ENCODE measurements around the gene LIMS2.

LIMS2 gene

GRCh38 chr2:127635380-127636237, 39.7 kb downstream of the LIMS2 start:
- no peak for DNase-seq (ENCODE audit: extremely low read depth in 1 of 2, low read depth in 1 of 2)

- DNase-seq (ENCODE audit: extremely low read depth in 1 of 2, low read depth in 1 of 2), result no peak
Observed at GRCh38 chr2:127634626-127635379, 40.5 kb downstream of the LIMS2 start.

- DNase-seq (ENCODE audit: extremely low read depth in 1 of 2, low read depth in 1 of 2), result no peak
Observed at GRCh38 chr2:127634066-127634617, 41.2 kb downstream of the LIMS2 start.

- no peak for DNase-seq (ENCODE audit: extremely low read depth in 1 of 2, low read depth in 1 of 2)
Observed at GRCh38 chr2:127633556-127634065, 41.7 kb downstream of the LIMS2 start.

DNA sequence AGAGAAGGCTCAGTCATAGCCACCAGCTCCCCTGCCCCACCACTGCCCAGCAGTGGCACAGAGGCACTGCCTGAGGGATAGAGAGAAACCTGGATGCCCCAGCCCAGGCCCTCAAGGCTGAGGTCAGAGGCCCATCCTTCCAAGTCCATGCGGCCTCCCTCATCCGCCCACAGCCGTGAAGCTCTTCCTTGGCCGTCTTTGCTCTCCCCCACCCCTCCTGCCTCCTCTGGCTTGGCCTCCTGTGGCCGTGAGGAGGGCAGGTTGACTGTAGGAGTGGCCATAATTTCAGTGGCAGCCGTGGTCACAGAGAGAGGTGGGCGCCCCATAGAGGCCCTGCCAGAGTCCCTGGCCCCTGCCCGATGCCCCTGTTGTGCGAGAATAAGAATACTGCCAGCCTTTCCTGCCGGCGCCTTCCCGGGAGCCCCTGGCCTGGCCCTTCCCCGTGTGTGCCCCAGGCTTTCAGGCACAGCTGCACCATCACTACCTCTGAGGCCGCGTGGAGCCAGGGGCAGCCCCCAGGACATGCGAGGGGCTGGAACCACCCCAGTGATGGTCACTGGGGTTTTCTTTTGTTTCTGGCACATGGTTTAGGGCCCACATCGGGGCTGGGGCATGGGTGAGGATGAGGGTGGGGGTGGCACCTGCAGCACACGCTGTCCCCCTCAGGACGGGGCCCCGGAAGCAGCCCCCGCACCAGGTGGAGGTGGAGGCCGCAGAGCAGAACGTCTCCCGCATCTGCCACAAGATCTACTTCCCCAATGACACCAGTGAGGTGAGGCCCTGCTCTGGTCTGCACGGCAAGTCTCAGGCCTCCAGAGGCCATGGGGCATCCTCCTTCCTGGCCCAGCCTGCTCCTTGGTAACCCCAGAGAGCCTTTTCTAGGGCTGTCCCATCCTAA, 42.5 kb downstream of the LIMS2 start:
- no peak for DNase-seq (ENCODE audit: extremely low read depth in 1 of 2, low read depth in 1 of 2)

DNA sequence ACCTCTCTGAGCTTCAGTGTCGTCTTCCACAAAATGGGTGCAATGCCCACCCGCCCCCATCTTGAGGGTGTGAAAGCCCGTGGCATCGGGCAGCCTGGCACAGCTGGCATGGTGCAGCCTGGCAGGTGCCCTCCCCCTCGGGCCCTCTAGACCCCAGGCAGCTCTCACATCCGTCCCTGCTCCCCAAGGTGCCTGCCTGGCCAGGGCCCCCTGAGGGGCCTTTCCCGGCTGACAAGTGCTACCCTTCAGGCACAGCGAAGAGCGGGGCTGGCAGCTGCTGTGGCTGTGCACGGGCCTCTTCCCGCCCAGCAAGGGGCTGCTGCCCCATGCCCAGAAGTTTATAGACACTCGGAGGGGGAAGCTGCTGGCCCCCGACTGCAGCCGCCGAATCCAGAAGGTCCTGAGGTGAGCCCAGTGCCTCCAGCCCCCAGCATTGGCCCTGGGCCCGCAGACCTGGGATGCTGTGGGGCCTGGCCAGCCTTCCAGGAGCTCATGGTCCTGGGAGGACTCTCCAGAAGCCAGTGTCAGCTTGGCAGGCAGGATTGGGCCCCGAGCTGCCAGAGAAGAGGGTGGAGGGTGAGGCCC, 43.2 kb downstream of the LIMS2 start:
- no peak for DNase-seq (ENCODE audit: extremely low read depth in 1 of 2, low read depth in 1 of 2)

DNA sequence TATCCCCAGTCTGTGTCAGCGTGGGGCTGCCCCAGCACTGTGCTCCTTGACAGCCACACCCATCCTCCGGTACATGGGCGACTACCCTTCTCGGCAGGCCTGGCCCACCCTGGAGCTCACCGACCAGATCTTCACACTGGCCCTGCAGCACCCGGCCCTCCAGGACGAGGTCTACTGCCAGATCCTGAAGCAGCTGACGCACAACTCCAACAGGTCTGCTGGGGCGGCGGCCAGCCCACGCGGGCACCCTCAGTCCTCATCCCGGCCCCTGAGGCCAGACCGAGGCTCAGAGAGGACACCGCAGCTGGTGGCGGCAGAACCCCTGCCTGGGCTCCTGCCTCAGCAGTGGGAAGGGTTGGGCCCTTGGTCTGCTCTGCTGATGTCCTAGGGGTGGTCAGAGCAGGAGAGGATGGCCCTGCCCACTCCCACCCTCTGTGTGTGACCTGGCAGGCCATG, 43.8 kb downstream of the LIMS2 start:
- DNase-seq (ENCODE audit: extremely low read depth in 1 of 2, low read depth in 1 of 2), result no peak

GRCh38 chr2:127630864-127631540, 44.3 kb downstream of the LIMS2 start:
- DNase-seq (ENCODE audit: extremely low read depth in 1 of 2, low read depth in 1 of 2), result no peak

DNA sequence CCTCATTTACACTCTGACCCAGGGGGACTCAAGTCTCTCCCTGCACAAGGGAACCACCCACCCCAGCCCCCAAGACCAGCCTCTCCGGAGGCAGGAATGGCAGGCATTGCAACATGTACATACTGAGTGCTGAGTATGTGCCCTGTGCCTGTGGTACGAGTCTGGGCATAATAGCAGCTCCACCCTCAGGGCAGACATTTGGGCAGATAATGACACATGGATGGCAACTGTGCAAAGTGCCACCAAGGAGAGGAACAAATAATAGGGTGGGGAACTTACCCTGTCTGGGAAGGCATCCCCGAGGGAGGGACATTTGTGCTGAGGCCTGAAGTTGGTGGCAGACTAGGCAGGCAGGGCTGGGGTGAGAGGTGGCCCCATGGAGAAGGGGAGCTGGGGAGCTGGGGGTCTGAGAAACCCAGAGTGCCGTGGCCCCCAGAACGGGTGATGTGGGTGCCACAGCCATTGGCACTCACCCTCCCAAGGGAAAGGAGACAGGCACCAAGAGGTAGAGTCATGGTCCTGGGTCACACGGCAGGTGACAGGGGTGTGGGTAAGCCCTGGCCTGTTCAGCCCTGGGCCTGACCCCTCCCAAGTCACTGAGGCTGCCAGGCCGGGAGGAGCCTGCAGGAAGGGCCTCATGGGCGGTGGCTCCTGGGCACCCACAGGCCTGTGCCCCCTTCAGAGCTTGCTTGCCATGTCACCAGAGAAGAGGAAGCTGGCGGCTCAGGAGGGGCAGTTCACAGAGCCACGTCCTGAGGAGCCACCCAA, 45.0 kb downstream of the LIMS2 start:
- DNase-seq (ENCODE audit: extremely low read depth in 1 of 2, low read depth in 1 of 2), result no peak

DNA sequence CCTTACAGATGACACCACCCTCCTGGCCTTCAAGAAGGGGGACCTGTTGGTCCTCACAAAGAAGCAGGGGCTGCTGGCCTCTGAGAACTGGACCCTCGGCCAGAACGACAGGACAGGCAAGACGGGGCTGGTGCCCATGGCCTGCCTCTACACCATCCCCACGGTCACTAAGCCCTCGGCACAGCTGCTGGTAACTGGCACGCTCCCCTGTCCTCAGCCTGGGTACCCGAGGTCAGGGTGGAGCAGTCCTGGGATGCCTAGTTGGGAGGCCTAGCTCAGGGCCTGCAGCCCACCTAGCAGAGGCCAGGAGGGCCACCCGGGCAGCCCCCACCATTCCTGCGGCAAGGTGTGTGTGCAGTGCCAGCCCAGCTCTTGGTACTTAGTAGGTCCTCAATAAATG, 45.7 kb downstream of the LIMS2 start:
- DNase-seq (ENCODE audit: extremely low read depth in 1 of 2, low read depth in 1 of 2), result no peak

DNA sequence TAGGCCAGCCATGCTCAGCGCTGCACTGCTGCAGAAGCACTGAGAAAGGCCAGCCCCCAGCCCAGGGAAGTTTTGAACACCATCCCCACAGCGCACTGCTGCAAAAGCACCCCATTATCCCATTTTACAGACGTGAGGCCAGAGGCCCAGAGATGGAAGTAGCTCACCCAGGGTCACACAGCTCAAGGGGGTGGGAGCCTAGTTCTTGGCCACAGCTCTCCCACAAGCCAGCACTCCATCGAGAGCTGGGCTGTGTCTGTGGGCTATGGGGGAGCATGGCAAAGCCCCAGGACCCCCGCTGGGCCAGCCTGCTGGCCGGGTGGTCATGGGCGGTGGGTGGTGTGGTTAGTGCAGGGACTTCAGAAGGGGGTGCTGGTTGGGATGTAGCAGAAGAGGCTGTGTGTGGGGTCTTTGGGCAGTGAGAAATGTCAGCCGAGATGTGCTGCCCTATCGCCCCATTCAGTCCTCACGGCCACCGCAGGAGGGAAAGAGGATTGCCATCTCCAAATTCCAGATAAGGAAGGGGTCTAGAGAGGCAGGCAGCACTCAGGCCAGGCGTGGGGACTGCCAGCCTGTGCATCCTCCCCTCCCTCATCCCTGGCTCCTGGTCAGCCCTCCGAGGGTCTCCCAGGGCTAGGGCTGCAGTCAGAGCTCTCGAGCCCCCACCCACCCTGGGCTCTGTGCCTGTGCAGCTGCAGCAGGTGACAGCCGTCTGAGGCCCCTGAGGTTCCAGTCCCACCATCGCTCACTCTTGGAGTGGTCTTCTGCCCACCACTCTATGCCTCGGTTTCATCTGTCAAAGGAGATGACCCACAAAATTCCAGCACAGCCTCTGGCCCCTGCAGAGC, 46.3 kb downstream of the LIMS2 start:
- no peak for DNase-seq (ENCODE audit: extremely low read depth in 1 of 2, low read depth in 1 of 2)

- no peak for DNase-seq (ENCODE audit: extremely low read depth in 1 of 2, low read depth in 1 of 2)
Observed at GRCh38 chr2:127627740-127628571, 47.4 kb downstream of the LIMS2 start.

GRCh38 chr2:127626917-127627739, 48.2 kb downstream of the LIMS2 start:
- DNase-seq (ENCODE audit: extremely low read depth in 1 of 2, low read depth in 1 of 2), result no peak

DNA sequence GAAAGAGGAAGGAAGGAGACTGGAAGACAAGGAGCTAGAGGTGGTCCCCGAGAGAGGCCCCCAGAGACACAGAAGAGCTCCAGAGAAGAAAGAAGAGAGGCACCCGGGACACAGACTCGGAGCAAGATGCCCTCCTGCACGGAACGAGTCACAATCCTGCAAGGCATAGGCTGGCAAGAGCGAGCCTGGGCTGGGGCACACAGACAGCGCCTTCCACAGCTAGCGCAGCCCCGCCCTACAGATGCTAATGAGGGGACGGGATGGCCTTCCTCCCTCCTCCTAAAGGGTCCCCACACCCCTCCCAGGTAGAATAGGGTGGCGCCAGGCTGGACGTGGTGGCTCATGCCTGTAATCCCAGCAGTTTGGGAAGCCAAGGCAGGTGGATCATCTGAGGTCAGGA, 49.2 kb downstream of the LIMS2 start:
- no peak for DNase-seq (ENCODE audit: extremely low read depth in 1 of 2, low read depth in 1 of 2)

DNA sequence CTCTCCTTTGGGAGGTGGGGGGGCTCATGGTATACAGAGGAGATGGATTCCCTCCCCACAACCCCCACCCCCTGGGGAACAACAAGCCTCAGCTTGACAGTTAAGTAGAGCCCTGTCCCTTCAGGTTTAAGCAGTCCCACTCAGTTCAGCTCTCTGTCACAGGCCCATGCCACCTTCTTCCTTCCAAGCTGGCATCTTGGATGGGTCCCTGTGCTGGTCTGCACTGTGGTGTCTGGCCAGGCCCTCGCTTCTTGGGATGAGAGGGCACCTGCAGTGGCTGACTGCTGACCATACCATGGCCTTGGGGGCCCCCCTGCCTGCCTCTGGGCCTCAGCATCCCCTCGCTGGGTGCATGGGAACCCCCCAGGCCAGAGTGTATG, 49.8 kb downstream of the LIMS2 start:
- DNase-seq (ENCODE audit: extremely low read depth in 1 of 2, low read depth in 1 of 2), result no peak

All from activated CD8-positive, alpha-beta memory T cell treated with anti-CD3 and anti-CD28 coated beads for 1 hour (primary cell).